Vagina (tissue), 2 donors: Measurements from ENCODE around the gene UBE2F.

ENCODE experiments used
- POLR2A ChIP-seq, 2 donors: fragments of 450-650 bp; IDR thresholded peaks; one replicate each; pipeline ENCODE4 v1.6.1; 2017; ENCODE audit warnings: antibody characterized with exemption in 2 of 2, mild to moderate bottlenecking in 2 of 2, moderate library complexity in 2 of 2
- TF ChIP-seq, protein P1 (sequence below), 3 experiments: fragments of 450-650 bp in 2 of 3; fragments of 200-600 bp in 1 of 3; sonication (generic) in 1 of 3; IDR thresholded peaks; one replicate each; pipeline ENCODE4 v1.5.1; 2017 to 2019; ENCODE audit warnings: antibody characterized with exemption in 3 of 3, mild to moderate bottlenecking in 2 of 3, moderate library complexity in 2 of 3

DNA sequence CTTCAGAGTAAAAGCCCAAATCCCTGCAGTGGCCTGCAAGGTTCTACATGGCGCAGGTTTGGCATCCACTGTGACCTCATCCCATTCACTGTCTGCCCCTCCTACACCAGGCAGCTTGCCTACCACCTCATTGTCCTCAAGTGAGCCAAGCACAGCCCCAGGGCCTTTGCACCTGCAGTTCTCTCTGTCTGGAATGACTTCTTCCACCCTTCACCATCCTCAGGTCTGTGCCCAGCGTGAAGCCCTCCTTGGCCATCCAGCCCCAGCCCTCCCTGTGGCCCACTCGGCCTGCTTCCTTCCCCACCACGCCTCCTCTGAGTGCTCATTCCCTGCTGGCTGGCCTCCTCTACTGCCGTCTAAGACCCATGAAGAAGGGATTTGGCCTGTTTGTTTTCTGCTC, 32.6 kb upstream of the UBE2F start:
- TF ChIP-seq, protein P1, sequence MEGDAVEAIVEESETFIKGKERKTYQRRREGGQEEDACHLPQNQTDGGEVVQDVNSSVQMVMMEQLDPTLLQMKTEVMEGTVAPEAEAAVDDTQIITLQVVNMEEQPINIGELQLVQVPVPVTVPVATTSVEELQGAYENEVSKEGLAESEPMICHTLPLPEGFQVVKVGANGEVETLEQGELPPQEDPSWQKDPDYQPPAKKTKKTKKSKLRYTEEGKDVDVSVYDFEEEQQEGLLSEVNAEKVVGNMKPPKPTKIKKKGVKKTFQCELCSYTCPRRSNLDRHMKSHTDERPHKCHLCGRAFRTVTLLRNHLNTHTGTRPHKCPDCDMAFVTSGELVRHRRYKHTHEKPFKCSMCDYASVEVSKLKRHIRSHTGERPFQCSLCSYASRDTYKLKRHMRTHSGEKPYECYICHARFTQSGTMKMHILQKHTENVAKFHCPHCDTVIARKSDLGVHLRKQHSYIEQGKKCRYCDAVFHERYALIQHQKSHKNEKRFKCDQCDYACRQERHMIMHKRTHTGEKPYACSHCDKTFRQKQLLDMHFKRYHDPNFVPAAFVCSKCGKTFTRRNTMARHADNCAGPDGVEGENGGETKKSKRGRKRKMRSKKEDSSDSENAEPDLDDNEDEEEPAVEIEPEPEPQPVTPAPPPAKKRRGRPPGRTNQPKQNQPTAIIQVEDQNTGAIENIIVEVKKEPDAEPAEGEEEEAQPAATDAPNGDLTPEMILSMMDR (IDR thresholded peaks at IDR 0.05), result no peak
- TF ChIP-seq POLR2A (IDR thresholded peaks at IDR 0.05), result no peak
